Effector CD4-positive, alpha-beta T cell (primary cell): ENCODE measurements around the gene MIER1.

ENCODE experiments used
- DNase-seq: peaks from one replicate; pipeline ENCODE4 v3.0.0-alpha.2; 2020

MIER1 gene

GRCh38 chr1:67001682-67002425 is 77.1 kb downstream of the MIER1 start:
- no peak for DNase-seq

- DNase-seq: no peak
Observed at GRCh38 chr1:67004176-67004575, 79.4 kb downstream of the MIER1 start.

- no peak for DNase-seq
Observed at GRCh38 chr1:67005068-67005467, 80.3 kb downstream of the MIER1 start.

- DNase-seq: no peak
Observed at GRCh38 chr1:67009792-67010191, 85.0 kb downstream of the MIER1 start.

GRCh38 chr1:67013573-67013972 is 88.8 kb downstream of the MIER1 start:
- no peak for DNase-seq

GRCh38 chr1:67018574-67018973 is 93.8 kb downstream of the MIER1 start:
- no peak for DNase-seq

- DNase-seq: no peak
Observed at GRCh38 chr1:67019121-67019520, 94.3 kb downstream of the MIER1 start.

- DNase-seq: no peak
Observed at GRCh38 chr1:67019600-67020136, 94.9 kb downstream of the MIER1 start.

GRCh38 chr1:67020304-67020703 is 95.5 kb downstream of the MIER1 start:
- DNase-seq: no peak

- no peak for DNase-seq
Observed at GRCh38 chr1:67020765-67021164, 96.0 kb downstream of the MIER1 start.

- no peak for DNase-seq
Observed at GRCh38 chr1:67029472-67029871, 104.7 kb downstream of the MIER1 start.

GRCh38 chr1:67031121-67031858 is 106.5 kb downstream of the MIER1 start:
- no peak for DNase-seq

- no peak for DNase-seq
Observed at GRCh38 chr1:67031859-67032247, 107.1 kb downstream of the MIER1 start.
